H9 (cell line): ENCODE results near the gene QRICH2. TPM values are rescaled to one million over a fixed set of nuclear protein-coding genes. Genes with fewer than 3 reads are reported as not detected.
A peak's percentile ranks its signal among the peaks of the same experiment; 100 is the strongest.

ENCODE experiments used
- DNase-seq: peaks from one replicate; pipeline ENCODE4 v3.0.0-alpha.2; 2017
- H2AFZ ChIP-seq: one replicate; pipeline ENCODE4 v1.6.1; 2013; ENCODE audit warnings: mild to moderate bottlenecking, low read length, control low read depth, moderate library complexity
- H2AK5ac ChIP-seq: 2 replicates; pipeline ENCODE4 v1.6.1; 2013; ENCODE audit warnings: low read length, control low read depth, mixed read lengths; ENCODE audit not compliant: insufficient read length
- H2BK120ac ChIP-seq: one replicate; pipeline ENCODE4 v1.6.1; 2013; ENCODE audit warnings: low read depth, mild to moderate bottlenecking, low read length, control low read depth, inconsistent platforms; ENCODE audit not compliant: poor library complexity, severe bottlenecking
- H2BK12ac ChIP-seq: 2 replicates; pipeline ENCODE4 v1.6.1; 2013; ENCODE audit warnings: low read length, control low read depth, mixed read lengths, low read depth; ENCODE audit not compliant: insufficient read length
- H2BK15ac ChIP-seq: 2 replicates; pipeline ENCODE4 v1.6.1; 2013; ENCODE audit warnings: low read depth, low read length, control low read depth
- H2BK20ac ChIP-seq: one replicate; pipeline ENCODE4 v1.6.1; 2013; ENCODE audit warnings: low read depth, mild to moderate bottlenecking, low read length, control low read depth, inconsistent platforms; ENCODE audit not compliant: poor library complexity, severe bottlenecking
- H2BK5ac ChIP-seq: 2 replicates; pipeline ENCODE4 v1.6.1; 2013; ENCODE audit warnings: low read length, control low read depth, mixed read lengths; ENCODE audit not compliant: insufficient read length
- H3K14ac ChIP-seq: 2 replicates; pipeline ENCODE4 v1.6.1; 2013; ENCODE audit warnings: low read length, control low read depth; ENCODE audit not compliant: insufficient read depth
- H3K18ac ChIP-seq: 2 replicates; pipeline ENCODE4 v1.6.1; 2013; ENCODE audit warnings: low read depth, mild to moderate bottlenecking, mixed read lengths, low read length, control low read depth; ENCODE audit not compliant: insufficient read length
- H3K23ac ChIP-seq: 2 replicates; pipeline ENCODE4 v1.6.1; 2013; ENCODE audit warnings: low read length, control low read depth, mixed read lengths, low read depth; ENCODE audit not compliant: insufficient read length
- H3K23me2 ChIP-seq: 2 replicates; pipeline ENCODE4 v1.6.1; 2013; ENCODE audit warnings: low read depth, mild to moderate bottlenecking, mixed read lengths, low read length, control low read depth; ENCODE audit not compliant: insufficient read length, poor library complexity, severe bottlenecking
- H3K27ac ChIP-seq: 2 replicates; pipeline ENCODE4 v1.5.1; 2013; ENCODE audit warnings: low read length, control low read depth, mixed read lengths, low read depth; ENCODE audit not compliant: insufficient read length
- H3K27me3 ChIP-seq: 2 replicates; pipeline ENCODE4 v1.6.1; 2013; ENCODE audit warnings: low read length, control low read depth, inconsistent platforms; ENCODE audit not compliant: insufficient read depth
- H3K4ac ChIP-seq: 2 replicates; pipeline ENCODE4 v1.6.1; 2013; ENCODE audit warnings: low read depth, mild to moderate bottlenecking, control low read depth, inconsistent platforms, low read length, moderate library complexity
- H3K4me1 ChIP-seq: 2 replicates; pipeline ENCODE4 v1.6.1; 2013; ENCODE audit warnings: low read length, control low read depth, inconsistent platforms; ENCODE audit not compliant: insufficient read depth
- H3K4me2 ChIP-seq: 2 replicates; pipeline ENCODE4 v1.6.1; 2013; ENCODE audit warnings: low read length, control low read depth, mixed read lengths; ENCODE audit not compliant: insufficient read length, insufficient read depth
- H3K56ac ChIP-seq: 2 replicates; pipeline ENCODE4 v1.6.1; 2013; ENCODE audit warnings: low read depth, mild to moderate bottlenecking, mixed read lengths, low read length, control low read depth; ENCODE audit not compliant: insufficient read length
- H3K79me1 ChIP-seq: 2 replicates; pipeline ENCODE4 v1.6.1; 2013; ENCODE audit warnings: low read depth, mild to moderate bottlenecking, moderate library complexity, low read length, control low read depth, inconsistent platforms; ENCODE audit not compliant: insufficient read depth, poor library complexity, severe bottlenecking
- H3K79me2 ChIP-seq: 2 replicates; pipeline ENCODE4 v1.6.1; 2013; ENCODE audit warnings: low read length, control low read depth, inconsistent platforms; ENCODE audit not compliant: insufficient read depth
- H3K9ac ChIP-seq: 2 replicates; pipeline ENCODE4 v1.6.1; 2013; ENCODE audit warnings: low read length, control low read depth, mixed read lengths; ENCODE audit not compliant: insufficient read length; ENCODE audit errors: extremely low read depth
- H3K9me3 ChIP-seq: one replicate; pipeline ENCODE4 v1.6.1; 2013; ENCODE audit warnings: low read depth, low read length, inconsistent platforms; ENCODE audit not compliant: control insufficient read depth
- H3T11ph ChIP-seq: one replicate; pipeline ENCODE4 v1.6.1; 2013; ENCODE audit warnings: mild to moderate bottlenecking, low read length, control low read depth, inconsistent platforms
- H4K20me1 ChIP-seq: one replicate; pipeline ENCODE4 v1.6.1; 2013; ENCODE audit not compliant: control insufficient read depth, insufficient read length, insufficient read depth
- H4K5ac ChIP-seq: 2 replicates; pipeline ENCODE4 v1.6.1; 2013; ENCODE audit warnings: low read depth, mild to moderate bottlenecking, mixed read lengths, low read length, control low read depth; ENCODE audit not compliant: insufficient read length
- H4K8ac ChIP-seq: replicated peaks from 2 replicates; pipeline ENCODE4 v1.6.1; 2013; ENCODE audit warnings: low read length, control low read depth, mixed read lengths, low read depth; ENCODE audit not compliant: insufficient read length
- H4K91ac ChIP-seq: 2 replicates; pipeline ENCODE4 v1.6.1; 2013; ENCODE audit warnings: low read depth, mild to moderate bottlenecking, moderate library complexity, mixed read lengths, low read length, control low read depth; ENCODE audit not compliant: insufficient read length
- H3K27ac Mint-ChIP-seq, 3 experiments: 2 replicates in 2 of 3; 3 replicates in 1 of 3; pipeline ENCODE4 v1.8.0; 2020 to 2021; ENCODE audit warnings: mixed read lengths in 3 of 3, mild to moderate bottlenecking in 1 of 3, moderate library complexity in 1 of 3
- H3K27me3 Mint-ChIP-seq: 2 replicates; pipeline ENCODE4 v1.8.0; 2021; ENCODE audit warnings: low read depth, mild to moderate bottlenecking, moderate library complexity, mixed read lengths
- H3K36me3 Mint-ChIP-seq, 3 experiments: 2 replicates in 2 of 3; 3 replicates in 1 of 3; pipeline ENCODE4 v1.8.0; 2020 to 2021; ENCODE audit warnings: low read depth in 3 of 3, mixed read lengths in 3 of 3; ENCODE audit not compliant: insufficient read depth in 1 of 3
- H3K4me1 Mint-ChIP-seq, 2 experiments: 2 replicates each; pipeline ENCODE4 v1.8.0; 2020; ENCODE audit warnings: mixed read lengths in 2 of 2
- H3K4me3 Mint-ChIP-seq, 2 experiments: 2 replicates in 1 of 2; 3 replicates in 1 of 2; pipeline ENCODE4 v1.8.0; 2020 to 2021; ENCODE audit warnings: mild to moderate bottlenecking in 2 of 2, mixed read lengths in 2 of 2, moderate library complexity in 1 of 2
- H3K9me3 Mint-ChIP-seq, 2 experiments: 2 replicates in 1 of 2; 3 replicates in 1 of 2; pipeline ENCODE4 v1.8.0; 2020; ENCODE audit warnings: mild to moderate bottlenecking in 2 of 2, mixed read lengths in 2 of 2, moderate library complexity in 1 of 2
- WGBS: extraction: QIAGEN DNeasy Blood & Tissue Kit; methylation state at CpG from one replicate; pipeline ENCODE4 v1.1.7; 2013; ENCODE audit warnings: missing lambda C conversion rate, low lambda C conversion rate, mixed read lengths; ENCODE audit not compliant: insufficient read length; ENCODE audit errors: extremely low coverage; 5-methylcytosine and 5-hydroxymethylcytosine counted together
- total RNA-seq: library from RNA; stranded (reverse); gene quantifications from 2 replicates; pipeline ENCODE4 v1.2.1, GENCODE V29; 2021
- TF ChIP-seq, protein P1 (sequence below): fragments of 200-600 bp; sonication (generic); conservative IDR thresholded peaks from 3 replicates; pipeline ENCODE4 v1.8.0; 2021; ENCODE audit warnings: antibody characterized with exemption, mild to moderate bottlenecking

Gene QRICH2
- total RNA-seq, 1 experiment from 2014 or later = 3.2 TPM

DNA sequence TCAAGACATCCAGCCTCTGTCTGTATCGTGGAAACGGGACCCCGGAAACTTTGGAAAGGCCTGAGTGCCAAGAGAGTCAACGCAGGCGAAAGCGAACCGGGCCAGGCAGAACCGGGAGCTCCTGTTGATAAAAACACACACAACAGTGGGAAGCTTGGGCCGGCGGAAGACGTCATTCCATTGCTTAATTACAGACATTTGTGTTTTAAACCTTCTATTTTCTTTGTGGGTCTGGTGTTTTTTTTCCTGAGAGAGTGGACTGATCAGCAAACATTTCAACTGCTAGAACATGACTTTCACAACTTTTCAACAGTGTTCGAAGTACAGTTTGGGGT, 66.9 kb downstream of the QRICH2 start:
- Histone ChIP-seq H4K91ac (no peak overlapping the region), H3K4me1 (no peaks in the 10 kb centered on the region), H3K9ac (peak overlapping the region; percentile 55), H3K4me2 (peak overlapping the region; percentile 61), H2AFZ (no peak overlapping the region), H2BK5ac (no peak overlapping the region), H3K9me3 (no peaks in the 10 kb centered on the region), H3K27ac (no peak overlapping the region), H4K5ac (no peak overlapping the region), H2AK5ac (no peak overlapping the region), H3K79me2 (no peaks in the 10 kb centered on the region), H3K18ac (no peak overlapping the region), H3K27me3 (peaks cover 10% of the 10 kb centered on the region), H2BK12ac (no peak overlapping the region), H4K8ac (no peak overlapping the region), H4K20me1 (no peaks in the 10 kb centered on the region), H2BK15ac (no peak overlapping the region), H2BK20ac (no peak overlapping the region), H3K14ac (no peak overlapping the region; the same call in 1 of the 2 replicates), H2BK120ac (no peak overlapping the region), H3K23me2 (peaks cover 8% of the 10 kb centered on the region), H3K4ac (no peak overlapping the region), H3K56ac (no peak overlapping the region), H3K79me1 (no peaks in the 10 kb centered on the region), H3K23ac (no peak overlapping the region), H3T11ph (no peak overlapping the region)
- WGBS = no CpG with 5 or more reads among the region's 12 CpGs
- TF ChIP-seq, protein P1, sequence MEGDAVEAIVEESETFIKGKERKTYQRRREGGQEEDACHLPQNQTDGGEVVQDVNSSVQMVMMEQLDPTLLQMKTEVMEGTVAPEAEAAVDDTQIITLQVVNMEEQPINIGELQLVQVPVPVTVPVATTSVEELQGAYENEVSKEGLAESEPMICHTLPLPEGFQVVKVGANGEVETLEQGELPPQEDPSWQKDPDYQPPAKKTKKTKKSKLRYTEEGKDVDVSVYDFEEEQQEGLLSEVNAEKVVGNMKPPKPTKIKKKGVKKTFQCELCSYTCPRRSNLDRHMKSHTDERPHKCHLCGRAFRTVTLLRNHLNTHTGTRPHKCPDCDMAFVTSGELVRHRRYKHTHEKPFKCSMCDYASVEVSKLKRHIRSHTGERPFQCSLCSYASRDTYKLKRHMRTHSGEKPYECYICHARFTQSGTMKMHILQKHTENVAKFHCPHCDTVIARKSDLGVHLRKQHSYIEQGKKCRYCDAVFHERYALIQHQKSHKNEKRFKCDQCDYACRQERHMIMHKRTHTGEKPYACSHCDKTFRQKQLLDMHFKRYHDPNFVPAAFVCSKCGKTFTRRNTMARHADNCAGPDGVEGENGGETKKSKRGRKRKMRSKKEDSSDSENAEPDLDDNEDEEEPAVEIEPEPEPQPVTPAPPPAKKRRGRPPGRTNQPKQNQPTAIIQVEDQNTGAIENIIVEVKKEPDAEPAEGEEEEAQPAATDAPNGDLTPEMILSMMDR = no peak
- Mint-ChIP-seq H3K9me3 (no peaks in the 10 kb centered on the region; a peak in 1 of 5 replicates), H3K4me1 (peaks cover 11 to 14% of the 10 kb centered on the region in 2 experiments), H3K36me3 (no peaks in the 10 kb centered on the region; a peak in 1 of 7 replicates), H3K27ac (no peak overlapping the region; a peak in 1 of 7 replicates), H3K27me3 (peaks cover 75% of the 10 kb centered on the region), H3K4me3 (peak overlapping the region; percentile 63 to 87)
- no peak for DNase-seq
